Measurements from ENCODE around the gene TM6SF1. TPM values are rescaled to one million over a fixed set of nuclear protein-coding genes. Genes with fewer than 3 reads are reported as not detected.

Gene TM6SF1
- total and polyA plus RNA-seq, 2 of the 8 experiments (the other 6 are each of a cell fraction or from before 2014, with no cell fraction given), result 0.74 to 1.0 TPM

DNA sequence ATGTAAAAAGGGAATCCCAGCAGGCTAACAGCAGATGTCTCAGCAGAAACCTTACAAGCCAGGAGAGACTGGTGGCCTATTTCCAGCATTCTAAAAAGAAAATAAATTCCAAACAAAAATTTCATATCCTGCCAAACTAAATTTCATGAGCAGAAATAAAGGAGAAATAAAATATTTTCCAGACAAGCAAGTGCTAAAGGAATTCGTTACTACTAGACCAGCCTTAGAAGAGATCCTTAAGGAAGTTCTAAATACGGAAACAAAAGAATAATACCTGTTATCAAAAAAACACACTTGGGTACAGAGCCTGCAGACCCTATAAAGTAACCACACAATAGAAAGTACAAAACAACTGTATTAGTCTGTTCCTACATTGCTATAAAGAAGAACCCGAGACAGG is 58.8 kb downstream of the TM6SF1 start:
- H3K23ac ChIP-seq (ENCODE audit: insufficient read length), result no peak overlapping the region
- ChIA-PET POLR2A (ENCODE audit: partially characterized antibody) (interaction anchor here (1.3 kb wide), 1 partner anchor 22 kb away, joined by 3 read pairs; no protein-coding TSS in a partner anchor), CTCF (ENCODE audit: partially characterized antibody) (no interaction called here)
- no peak overlapping the region for H3K4me2 ChIP-seq (ENCODE audit: insufficient read depth in 1 of 2, low read depth in 2 of 2, low read length in 2 of 2)
- peaks cover 4 to 86% of the 10 kb centered on the region in 2 experiments; a peak in 3 of 4 replicates for H3K79me2 ChIP-seq (ENCODE audit: control insufficient read depth in 1 of 2, insufficient read depth in 2 of 2, low read length in 2 of 2)
- no peak overlapping the region for H3K4me3 ChIP-seq (ENCODE audit: extremely low read depth in 1 of 4, insufficient read depth in 2 of 4, low read depth in 3 of 4, low read length in 4 of 4)
- H3K9ac ChIP-seq (replicated peaks in 1 of 4; ENCODE audit: extremely low read depth in 1 of 4, low read depth in 3 of 4, low read length in 3 of 4), result no peak overlapping the region
- no peak overlapping the region for H2AK5ac ChIP-seq (ENCODE audit: low read depth, low read length)
- no peak overlapping the region for H3K56ac ChIP-seq (replicated peaks; ENCODE audit: insufficient read length, low read depth, low read length)
- H3K27ac ChIP-seq (ENCODE audit: low read depth, low read length), result no peak overlapping the region
- H2AFZ ChIP-seq (ENCODE audit: low read length), result no peak overlapping the region
- FAIRE-seq (no peak), DNase-seq (ENCODE audit: low read depth in 1 of 2, low spot score in 2 of 2) (no peak)
- no peak overlapping the region for H4K8ac ChIP-seq (ENCODE audit: extremely low read depth, insufficient read depth, low read length)
- H3K79me1 ChIP-seq (ENCODE audit: low read depth, low read length), result no peaks in the 10 kb centered on the region; the same call in 1 of the 2 replicates
- no peak overlapping the region for H2BK5ac ChIP-seq (ENCODE audit: low read depth, low read length)
- H2BK15ac ChIP-seq (ENCODE audit: low read length), result no peak overlapping the region
- H3K23me2 ChIP-seq (ENCODE audit: low read depth, low read length), result no peaks in the 10 kb centered on the region
- no peaks in the 10 kb centered on the region for H3K9me3 ChIP-seq (ENCODE audit: insufficient read depth in 2 of 2, low read depth in 1 of 2, low read length in 1 of 2)
- no peak overlapping the region for H3K14ac ChIP-seq (ENCODE audit: insufficient read length)
- H3K4ac ChIP-seq (replicated peaks; ENCODE audit: insufficient read length, low read depth, low read length), result no peak overlapping the region
- H3K4me1 ChIP-seq (replicated peaks in 1 of 4; ENCODE audit: control insufficient read depth in 3 of 4, insufficient read depth in 4 of 4, low read length in 3 of 4), result no peaks in the 10 kb centered on the region; a peak in 2 of 7 replicates
- H4K91ac ChIP-seq (replicated peaks; ENCODE audit: insufficient read length, low read length), result no peak overlapping the region
- H4K20me1 ChIP-seq (replicated peaks in 1 of 2; ENCODE audit: control insufficient read depth in 1 of 2, insufficient read depth in 2 of 2, low read length in 2 of 2), result peaks cover 6 to 14% of the 10 kb centered on the region in 2 experiments
- no peak overlapping the region for H2BK120ac ChIP-seq (replicated peaks; ENCODE audit: low read depth, low read length)
- no peak overlapping the region for H3K18ac ChIP-seq (ENCODE audit: extremely low read depth, low read length)
- peaks cover 0 to 6% (median 4%) of the 10 kb centered on the region in 4 experiments; a peak in 5 of 8 replicates for H3K36me3 ChIP-seq (ENCODE audit: control insufficient read depth in 2 of 4, insufficient read depth in 4 of 4, low read length in 3 of 4)
- H4K5ac ChIP-seq (ENCODE audit: insufficient read length, low read depth, low read length), result no peak overlapping the region
- WGBS, 2 experiments (ENCODE audit: extremely low coverage in 1 of 2, insufficient coverage in 1 of 2, insufficient read length in 1 of 2, insufficient replicate concordance in 2 of 2, low coverage in 1 of 2, low lambda C conversion rate in 2 of 2, missing lambda C conversion rate in 1 of 2), result 89% methylated on average over 3 of the region's 3 CpGs; no CpG with 5 or more reads in 1 of the 2 experiments
- H2BK12ac ChIP-seq (ENCODE audit: low read depth, low read length), result no peak overlapping the region
- H3K27me3 ChIP-seq (replicated peaks in 1 of 4; ENCODE audit: control insufficient read depth in 3 of 4, extremely low read depth in 1 of 4, insufficient read depth in 3 of 4, low read length in 3 of 4), result no peaks in the 10 kb centered on the region
- no peak overlapping the region for H2BK20ac ChIP-seq (ENCODE audit: low read length)
- no peak for TF ChIP-seq BACH1 (IDR thresholded peaks at IDR 0.05; ENCODE audit: low read length)
- no peak for TF ChIP-seq GABPA (IDR thresholded peaks at IDR 0.05; ENCODE audit: borderline replicate concordance, insufficient read depth, low read length)
- no peak for TF ChIP-seq RBBP5 (IDR thresholded peaks at IDR 0.05; ENCODE audit: borderline replicate concordance, low read depth, low read length)
- TF ChIP-seq TAF1 (IDR thresholded peaks at IDR 0.05; ENCODE audit: low read depth, low read length), result no peak
- TF ChIP-seq MAFK (IDR thresholded peaks at IDR 0.05; ENCODE audit: low read depth, low read length), result no peak
- no peak for TF ChIP-seq PHF8 (conservative IDR thresholded peaks at IDR 0.05; ENCODE audit: low read depth, low read length)
- no peak for TF ChIP-seq CHD2 (IDR thresholded peaks at IDR 0.05; ENCODE audit: low read length)
- no peak for TF ChIP-seq SIRT6 (IDR thresholded peaks at IDR 0.05; ENCODE audit: low read length)
- TF ChIP-seq JUND (IDR thresholded peaks at IDR 0.05; ENCODE audit: low read length), result no peak
- no peak for TF ChIP-seq CBX5 (IDR thresholded peaks at IDR 0.05; ENCODE audit: low read depth, low read length)
- TF ChIP-seq ASH2L (IDR thresholded peaks at IDR 0.05; ENCODE audit: low read length), result no peak
- no peak for TF ChIP-seq SRF (IDR thresholded peaks at IDR 0.05; ENCODE audit: low read depth, low read length)
- no peak for TF ChIP-seq SP4 (IDR thresholded peaks at IDR 0.05; ENCODE audit: low read length)
- TF ChIP-seq EGR1 (IDR thresholded peaks at IDR 0.05; ENCODE audit: borderline replicate concordance, low read depth, low read length), result no peak
- TF ChIP-seq RNF2 (IDR thresholded peaks at IDR 0.05; ENCODE audit: borderline replicate concordance, low read depth, low read length, missing control alignments, poor library complexity, severe bottlenecking), result no peak

Data from H1 (cell line).